Vagina (tissue), 2 donors: ENCODE data around the gene PRSS22.

Experiments
- POLR2A ChIP-seq, 2 donors: fragments of 450-650 bp; IDR thresholded peaks; one replicate each; pipeline ENCODE4 v1.6.1; 2017; ENCODE audit warnings: antibody characterized with exemption in 2 of 2, mild to moderate bottlenecking in 2 of 2, moderate library complexity in 2 of 2
- POLR2AphosphoS5 ChIP-seq, 2 donors: sonication (generic); formaldehyde crosslinking; IDR thresholded peaks; one replicate each; pipeline ENCODE4 v1.9.0; 2017; ENCODE audit warnings: antibody characterized with exemption in 2 of 2, mild to moderate bottlenecking in 2 of 2, low read depth in 1 of 2; ENCODE audit not compliant: insufficient read depth in 1 of 2

DNA sequence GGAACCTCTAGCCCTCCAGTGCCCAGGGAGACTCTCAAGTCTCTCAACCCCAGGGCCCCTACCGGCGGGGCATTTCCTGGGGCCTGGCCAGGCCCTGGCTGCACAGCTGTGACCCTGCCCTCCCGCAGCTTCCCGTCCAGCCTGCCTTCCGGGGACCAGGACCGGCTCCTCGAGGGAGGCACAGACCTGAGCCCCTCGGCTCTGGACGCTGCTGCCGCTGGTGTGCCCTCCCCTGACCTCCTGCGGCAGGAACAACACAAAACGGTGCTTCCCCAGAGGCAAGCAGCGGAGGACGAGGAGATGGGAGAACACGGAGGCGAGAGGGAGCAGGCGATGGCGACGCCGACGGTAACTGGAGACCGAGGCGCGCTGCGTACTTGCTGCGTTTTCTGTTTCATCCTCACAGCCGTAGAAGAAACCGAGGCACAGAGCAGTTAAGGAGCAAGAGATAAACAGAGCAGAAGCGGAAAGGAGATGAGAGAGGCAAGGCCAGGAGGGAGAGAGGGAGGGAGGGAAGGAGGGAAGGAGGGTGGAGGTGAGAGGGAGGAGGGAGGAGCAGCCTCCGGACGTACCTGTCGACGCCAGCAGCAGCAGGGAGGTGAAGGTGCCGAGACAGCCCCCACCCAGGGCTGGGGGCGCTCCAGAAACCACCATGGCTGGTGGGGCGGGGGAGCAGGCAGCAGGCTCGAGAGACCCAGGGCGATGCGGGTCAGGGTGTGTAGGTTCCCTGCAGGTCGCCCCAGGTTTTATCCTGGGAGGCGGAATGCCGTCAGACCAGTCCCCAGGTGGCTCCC is at the start of gene PRSS22:
- TF ChIP-seq POLR2AphosphoS5 (IDR thresholded peaks at IDR 0.05; ENCODE audit: insufficient read depth in 1 of 2, low read depth in 1 of 2) (no peak), POLR2A (IDR thresholded peaks at IDR 0.05) (no peak)
